GM19455 (cell line): ENCODE measurements around the gene MEIOB.
"Not testable (repeated sequence)": the region's sequence is repeated elsewhere in the genome, so short reads cannot be mapped to it uniquely, and the experiment has no call there.

Source experiments
- ATAC-seq: cut with Tn5 transposase; IDR thresholded peaks from one replicate; pipeline ENCODE4 v1.9.1; 2021; ENCODE audit not compliant: unreplicated experiment

MEIOB gene

DNA sequence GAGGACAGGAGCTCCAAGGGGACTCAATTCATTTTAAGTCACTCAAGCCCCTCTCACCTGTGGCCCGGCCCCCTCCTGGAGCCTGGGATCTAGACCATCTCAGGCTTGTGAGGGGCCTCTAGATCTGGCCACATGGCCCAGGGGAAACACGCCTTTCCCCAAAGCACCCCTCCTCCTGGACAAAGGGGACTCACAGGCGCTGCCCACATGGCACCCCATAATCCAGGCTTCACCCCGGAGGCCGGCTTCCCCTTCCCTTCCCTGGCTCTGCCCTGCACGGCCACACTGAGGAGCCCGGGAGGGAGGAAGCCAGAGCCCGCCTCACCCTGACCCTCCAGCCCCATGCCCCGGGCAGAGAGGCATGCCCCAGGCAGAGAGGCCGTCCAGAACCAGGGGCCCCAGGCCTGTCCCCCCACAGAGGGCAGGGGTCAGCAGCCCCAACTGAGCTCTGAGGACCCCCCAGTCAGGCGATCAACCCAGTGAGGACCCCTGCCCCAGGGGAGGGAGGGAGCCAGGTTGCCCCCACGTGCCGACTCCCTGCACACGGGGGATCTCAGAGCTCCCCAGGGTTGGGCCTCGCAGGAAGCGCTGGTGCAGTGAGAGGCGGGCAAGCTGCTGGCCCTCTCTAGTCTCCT is 35.4 kb upstream of the MEIOB start:
- no peak for ATAC-seq

GRCh38 chr16:1906846-1907165 is 34.8 kb upstream of the MEIOB start:
- no peak for ATAC-seq

DNA sequence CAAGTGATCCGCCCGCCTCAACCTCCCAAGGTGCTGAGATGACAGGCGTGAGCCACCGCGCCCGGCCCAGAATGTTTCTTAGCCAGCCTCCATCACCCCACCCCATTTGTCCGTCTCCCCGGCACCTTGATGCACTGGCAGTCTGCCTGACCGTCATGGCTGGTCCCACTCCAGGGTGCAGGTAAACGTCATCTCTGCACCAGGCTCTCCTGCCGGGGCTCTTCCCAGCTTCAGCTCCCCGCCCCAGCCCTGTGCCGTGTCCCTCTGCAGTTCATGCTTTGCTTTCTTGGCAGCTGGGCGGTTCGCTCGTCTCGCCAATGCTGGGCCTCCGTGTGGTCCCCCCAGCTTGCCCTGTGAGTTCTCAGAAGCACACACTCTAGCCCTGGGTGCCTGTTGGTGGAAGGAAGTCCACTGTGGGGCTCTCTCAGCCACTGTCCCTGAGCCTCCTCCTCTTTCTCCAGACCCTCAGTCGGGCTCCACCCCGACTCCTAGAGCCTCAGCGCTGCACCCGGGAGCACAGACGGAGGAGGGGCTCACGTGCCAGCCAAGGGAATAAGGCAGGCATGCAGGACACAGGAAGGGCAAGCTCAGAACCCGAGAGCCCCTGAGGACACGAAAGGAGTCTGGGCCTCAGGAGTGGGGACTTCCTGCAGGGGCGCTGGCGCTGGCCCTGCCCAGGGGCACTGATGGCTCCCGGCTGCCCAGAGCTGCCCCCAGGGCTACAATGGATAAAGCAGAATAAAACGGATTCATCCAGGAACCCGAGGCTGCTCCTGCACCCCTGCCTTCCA is 34.3 kb upstream of the MEIOB start:
- ATAC-seq = no peak

DNA sequence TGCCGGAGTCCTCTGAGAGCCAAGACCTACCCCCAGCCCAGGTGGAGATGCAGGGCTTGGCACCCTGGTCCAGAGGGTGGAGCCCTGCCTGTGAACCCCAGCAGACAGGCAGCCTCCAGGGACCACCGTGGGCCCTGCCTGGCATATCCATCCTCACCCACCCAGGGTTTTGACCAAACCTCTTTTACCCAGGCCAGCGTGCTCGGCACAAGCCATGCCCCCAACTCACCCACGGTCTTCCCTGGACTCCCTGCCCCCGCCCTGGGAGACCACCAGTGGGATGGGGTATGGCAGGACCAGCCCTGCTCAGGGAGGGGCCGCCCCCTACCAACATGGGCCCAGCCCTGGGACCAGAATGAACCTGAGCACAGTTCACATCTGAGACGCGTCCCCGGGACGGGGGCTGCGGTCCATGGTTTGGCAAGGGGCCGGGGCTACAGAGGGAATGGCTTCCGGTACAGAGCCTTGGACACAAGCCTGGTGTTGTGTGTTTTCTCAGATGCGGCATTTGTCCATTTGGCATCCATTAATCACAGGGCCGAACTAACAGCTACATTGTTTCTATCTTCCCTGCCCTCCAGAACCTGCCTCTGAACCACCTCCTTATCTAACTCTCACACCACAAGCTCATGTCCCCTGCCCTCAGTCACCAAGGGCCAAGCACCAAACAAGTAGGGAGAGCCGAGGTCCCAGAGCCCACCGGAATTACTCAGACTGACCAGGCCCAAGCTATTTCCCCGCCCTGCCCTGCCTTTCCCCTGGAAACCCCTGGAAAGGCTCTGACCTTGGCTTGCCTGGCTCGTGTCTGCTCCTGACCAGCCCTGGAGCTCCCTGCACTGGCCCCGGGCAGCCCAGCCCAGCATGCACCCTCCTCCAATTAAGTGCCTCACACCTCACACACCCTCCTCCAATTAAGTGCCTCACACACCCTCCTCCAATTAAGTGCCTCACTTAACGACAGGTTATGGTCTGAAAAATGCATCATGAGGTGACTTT is 32.2 kb upstream of the MEIOB start:
- ATAC-seq = no peak

DNA sequence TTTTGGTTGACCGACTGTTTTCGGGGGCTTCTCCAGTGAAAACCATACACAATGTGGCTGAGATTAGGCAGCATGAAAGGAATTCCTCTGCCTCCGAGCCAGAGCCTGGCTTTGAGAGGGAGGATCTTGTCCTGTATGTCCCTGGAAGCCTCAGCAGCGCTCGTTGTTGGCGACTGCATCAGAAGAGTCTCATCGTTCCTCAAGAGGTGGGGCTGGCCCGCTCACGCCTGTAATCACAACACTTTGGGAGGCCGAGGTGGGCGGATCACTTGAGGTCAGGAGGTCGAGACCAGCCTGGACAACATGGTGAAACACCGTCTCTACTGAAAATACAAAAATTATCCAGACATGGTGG is 31.2 kb upstream of the MEIOB start:
- no peak for ATAC-seq

GRCh38 chr16:1902547-1903219 is 30.7 kb upstream of the MEIOB start:
- ATAC-seq = no peak

- ATAC-seq = no peak
Measured at GRCh38 chr16:1900452-1900774, 28.4 kb upstream of the MEIOB start.

- ATAC-seq = no peak
Measured at GRCh38 chr16:1899641-1900451, 27.9 kb upstream of the MEIOB start.

- ATAC-seq = not testable (repeated sequence)
Measured at GRCh38 chr16:1897692-1898091, 25.7 kb upstream of the MEIOB start.

DNA sequence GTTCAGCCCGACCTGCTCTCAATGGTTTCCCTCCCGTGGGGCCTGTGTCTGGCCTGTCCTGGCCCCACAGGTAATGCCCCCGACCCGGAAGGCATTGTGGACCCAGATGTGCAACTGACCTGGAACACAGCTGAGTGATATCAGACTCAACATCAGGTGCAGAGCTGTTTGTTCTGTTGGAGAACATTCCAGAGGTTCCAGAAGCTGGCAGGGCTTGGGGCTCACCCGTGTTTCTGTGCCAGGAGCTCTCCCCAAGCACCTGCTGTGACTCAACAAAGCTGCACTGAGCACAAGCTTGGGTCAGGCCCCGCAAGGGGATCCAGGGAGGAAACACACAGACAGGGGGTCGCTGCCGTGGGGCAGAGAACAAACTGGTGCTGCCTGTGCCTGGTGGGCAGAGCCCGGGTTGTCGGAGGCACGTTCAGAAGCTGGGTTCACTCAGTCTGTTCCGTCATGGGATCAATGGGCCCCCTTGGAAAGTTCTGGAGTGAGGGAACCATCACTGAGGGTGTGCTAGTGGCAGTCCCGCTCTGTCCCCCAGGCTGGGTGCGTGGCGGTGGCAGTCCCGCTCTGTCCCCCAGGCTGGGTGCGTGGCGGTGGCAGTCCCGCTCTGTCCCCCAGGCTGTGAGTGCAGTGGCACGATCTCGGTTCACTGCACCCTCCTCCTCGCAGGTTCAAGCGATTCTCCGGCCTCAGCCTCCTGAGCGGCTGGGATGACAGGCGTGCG is 24.1 kb upstream of the MEIOB start:
- ATAC-seq = no peak

DNA sequence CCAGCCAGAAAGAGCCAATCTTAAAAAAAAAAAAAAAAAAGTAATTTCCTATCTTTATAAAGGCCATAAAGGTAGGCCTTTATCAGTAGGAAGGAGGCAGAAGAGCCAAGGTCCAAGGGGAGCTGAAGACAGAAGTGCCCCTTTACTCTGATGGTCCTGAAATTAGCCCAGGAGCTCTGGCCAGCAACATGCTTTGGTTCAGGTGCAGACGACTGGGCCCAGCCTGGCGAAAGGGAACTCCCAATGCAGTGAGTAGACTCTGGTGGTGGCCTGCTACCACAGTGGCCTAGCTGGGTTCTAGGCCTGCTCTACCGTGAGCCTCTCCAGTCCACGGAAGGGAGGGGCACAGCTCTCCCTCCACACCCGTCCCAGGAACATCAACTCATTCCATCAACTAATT is 23.1 kb upstream of the MEIOB start:
- no peak for ATAC-seq

DNA sequence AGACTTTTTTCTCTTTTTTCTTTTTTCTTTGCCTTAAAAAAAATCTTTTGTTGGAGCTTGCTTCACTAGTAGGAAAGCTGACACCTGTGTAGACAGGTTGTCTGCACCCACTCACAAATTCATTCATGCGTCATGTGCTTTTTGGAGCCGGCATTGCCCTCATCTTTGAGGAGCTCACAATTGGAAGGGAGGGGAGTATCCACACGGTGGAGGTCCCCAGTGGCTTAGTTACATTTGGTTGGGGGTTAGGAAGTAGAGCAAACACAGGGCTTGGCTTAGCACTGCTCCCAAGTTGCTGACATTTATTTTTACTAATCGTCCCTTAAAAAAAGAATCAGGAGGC is 18.7 kb upstream of the MEIOB start:
- ATAC-seq = no peak

DNA sequence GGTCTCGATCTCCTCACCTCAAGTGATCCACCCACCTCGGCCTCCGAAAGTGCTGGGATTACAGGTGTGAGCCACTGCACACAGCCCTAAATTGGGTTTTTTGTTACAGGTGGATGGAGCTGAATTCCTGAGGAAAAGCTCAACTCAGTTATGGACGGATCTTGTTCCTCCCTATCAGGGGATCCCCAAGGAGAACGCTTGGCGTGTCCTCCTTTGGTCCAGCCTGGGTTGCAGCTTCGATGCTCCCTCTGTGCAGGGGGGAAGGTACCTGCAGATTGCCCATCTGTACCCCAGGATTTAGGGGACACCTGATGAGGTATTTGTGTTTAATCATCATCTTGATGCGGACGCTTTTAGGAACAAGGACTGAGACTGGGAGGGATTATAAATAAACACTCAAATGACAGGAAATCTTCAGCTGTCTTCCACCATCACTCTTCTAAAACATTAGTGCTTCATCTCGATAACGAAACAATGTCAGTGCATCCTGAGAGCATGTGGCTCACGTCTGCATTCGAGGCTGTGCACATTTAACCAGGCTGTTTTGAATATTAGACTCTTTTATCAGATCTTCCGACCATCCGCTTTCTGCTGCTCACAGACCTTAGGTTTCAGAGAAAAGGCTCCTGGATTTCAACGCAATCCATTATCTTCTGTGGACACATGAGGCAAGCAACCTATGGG is 18.2 kb upstream of the MEIOB start:
- ATAC-seq = no peak

DNA sequence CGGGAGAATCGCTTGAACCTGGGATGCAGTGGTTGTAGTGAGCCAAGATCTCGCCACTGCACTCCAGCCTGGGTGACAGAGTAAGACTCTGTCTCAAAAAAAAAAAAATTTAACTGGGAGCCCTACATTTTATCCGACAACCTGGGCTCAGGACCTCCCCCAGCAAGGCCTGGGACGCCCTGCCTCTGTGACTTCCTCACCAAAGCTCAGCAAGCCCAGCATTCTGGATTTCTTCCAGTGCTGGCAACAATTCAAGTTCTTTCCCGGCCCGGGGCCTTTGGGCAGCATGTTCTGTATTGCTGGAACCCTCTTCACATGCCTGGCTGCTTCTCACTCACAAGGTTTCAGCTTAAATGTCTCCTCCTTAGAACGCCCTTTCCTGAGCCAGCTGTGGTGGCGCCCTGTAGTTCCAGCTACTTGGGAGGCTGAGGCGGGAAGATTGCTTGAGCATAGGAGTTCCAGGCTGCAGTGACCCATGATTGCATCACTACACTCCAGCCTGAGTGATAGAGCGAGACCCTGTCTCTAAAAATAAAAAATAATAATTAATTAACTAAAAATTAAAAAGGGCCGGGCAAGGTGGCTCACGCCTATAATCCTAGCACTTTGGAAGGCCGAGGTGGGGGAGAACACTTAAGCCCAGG is 15.9 kb upstream of the MEIOB start:
- no peak for ATAC-seq

DNA sequence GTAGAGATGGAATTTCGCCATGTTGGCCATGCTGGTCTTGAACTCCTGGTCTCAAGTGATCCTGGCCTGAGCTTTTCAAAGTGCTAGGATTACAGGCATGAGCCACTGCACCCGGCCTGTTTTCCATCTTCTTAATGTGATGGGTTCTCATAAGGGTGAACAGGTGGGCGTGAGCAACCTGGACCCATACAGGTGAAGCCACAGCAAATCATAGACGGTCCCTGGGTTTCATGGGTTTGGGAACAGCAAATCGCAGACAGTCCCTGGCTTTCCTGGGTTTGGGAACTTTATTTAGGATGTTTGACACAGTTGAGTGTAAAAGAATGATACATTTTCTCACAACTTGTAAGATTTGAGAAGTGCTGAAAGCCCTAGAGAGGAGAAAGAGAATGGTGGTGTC is 12.9 kb upstream of the MEIOB start:
- ATAC-seq = no peak

DNA sequence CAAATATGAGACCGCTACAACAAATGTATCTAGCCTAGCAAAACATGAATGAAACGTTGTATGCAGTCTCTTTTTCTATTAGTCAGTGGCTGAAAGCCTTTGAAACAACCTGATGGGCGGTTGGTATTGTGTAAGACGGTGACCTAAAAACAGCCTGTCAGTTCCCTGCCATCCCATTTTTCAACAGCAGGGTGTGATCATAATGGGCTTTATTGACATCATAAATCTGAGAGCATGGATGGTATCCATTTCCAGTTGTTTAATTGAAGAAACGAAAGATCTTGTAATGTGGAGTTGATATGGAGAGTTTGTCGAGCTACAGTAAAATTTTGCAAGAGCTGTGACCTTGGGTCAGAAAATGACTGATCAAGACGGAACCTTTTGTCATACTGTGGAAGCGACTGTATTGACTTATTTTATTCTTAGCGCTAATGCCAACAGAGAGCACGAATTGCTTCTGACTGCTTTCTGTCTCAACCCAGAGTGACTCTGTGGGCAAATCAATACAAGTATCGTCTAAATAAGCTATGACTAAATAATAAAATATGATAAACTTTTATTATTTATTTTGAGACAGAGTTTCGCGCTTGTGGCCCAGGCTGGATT is 12.3 kb upstream of the MEIOB start:
- ATAC-seq = no peak

DNA sequence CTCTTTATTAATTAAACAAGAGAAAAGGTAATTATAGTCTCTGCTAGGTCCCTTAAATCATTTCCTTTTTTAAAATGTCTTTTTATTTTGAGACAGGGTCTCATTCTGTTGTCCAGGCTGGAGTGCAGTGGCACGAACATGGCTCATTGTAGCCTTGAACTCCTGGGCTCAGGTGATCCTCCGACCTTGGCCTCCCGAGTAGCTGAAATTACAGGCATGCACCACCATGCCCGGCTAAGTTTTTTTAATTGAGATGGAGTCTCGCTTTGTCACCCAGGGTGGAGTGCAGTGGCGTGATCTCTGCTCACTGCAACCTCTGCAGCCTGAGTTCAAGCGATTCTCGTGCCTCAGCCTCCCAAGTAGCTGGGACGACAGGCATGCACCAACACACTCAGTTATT is 9.2 kb upstream of the MEIOB start:
- ATAC-seq = not testable (repeated sequence)

- ATAC-seq = no peak
Measured at GRCh38 chr16:1879477-1879876, 7.5 kb upstream of the MEIOB start.

GRCh38 chr16:1878256-1878655 is 6.3 kb upstream of the MEIOB start:
- ATAC-seq = no peak
